ENCODE measurements around the gene IGFBP4.

IGFBP4 gene

GRCh38 chr17:40453881-40454612, 10.8 kb downstream of the IGFBP4 start:
- H3K4me3 ChIP-seq (ENCODE audit: low read depth, low read length), result no peak overlapping the region
- ChIA-PET POLR2A (no interaction called here), CTCF (interaction anchor here (1.0 to 10.5 kb wide), 7 partner anchors 9 to 105 kb away, joined by 3 to 85 read pairs (median 7); partner anchors contain the start of gene IGFBP4)
- no peak for TF ChIP-seq CTCF (IDR thresholded peaks at IDR 0.05; ENCODE audit: insufficient read depth, low read length, missing control alignments)
- DNase-seq (ENCODE audit: low read depth, low spot score), result no peak

GRCh38 chr17:40454613-40454995, 11.4 kb downstream of the IGFBP4 start:
- ChIA-PET CTCF (interaction anchor here (1.1 to 3.8 kb wide), 9 partner anchors 10 to 107 kb away, joined by 3 to 19 read pairs (median 7); partner anchors contain the start of gene IGFBP4), POLR2A (interaction anchor here (1.4 kb wide), 1 partner anchor 12 kb away, joined by 3 read pairs; the partner anchor contains the start of gene IGFBP4)
- no peak for DNase-seq (ENCODE audit: low read depth, low spot score)
- no peak for TF ChIP-seq CTCF (IDR thresholded peaks at IDR 0.05; ENCODE audit: insufficient read depth, low read length, missing control alignments)
- no peak overlapping the region for H3K4me3 ChIP-seq (ENCODE audit: low read depth, low read length)

GRCh38 chr17:40456396-40456951, 13.2 kb downstream of the IGFBP4 start:
- CTCF ChIA-PET, result interaction anchor here (0.8 to 3.8 kb wide), 10 partner anchors 9 to 237 kb away, joined by 3 to 19 read pairs (median 4); partner anchors contain the start of genes IGFBP4 and WIPF2
- POLR2A ChIA-PET, result interaction anchor here (0.6 to 2.1 kb wide), 4 partner anchors 8 to 109 kb away, joined by 3 to 13 read pairs (median 3); no protein-coding TSS in a partner anchor
- H3K4me3 ChIP-seq (ENCODE audit: low read depth, low read length), result no peak overlapping the region
- no peak for DNase-seq (ENCODE audit: low read depth, low spot score)
- TF ChIP-seq CTCF (IDR thresholded peaks at IDR 0.05; ENCODE audit: insufficient read depth, low read length, missing control alignments), result no peak

GRCh38 chr17:40457369-40457768, 14.1 kb downstream of the IGFBP4 start:
- ChIA-PET CTCF (interaction anchor here (0.9 to 5.0 kb wide), 8 partner anchors 9 to 154 kb away, joined by 3 to 27 read pairs (median 4); no protein-coding TSS in a partner anchor), POLR2A (interaction anchor here (0.8 to 2.1 kb wide), 6 partner anchors 9 to 95 kb away, joined by 3 to 13 read pairs (median 6); partner anchors contain the start of gene IGFBP4)
- TF ChIP-seq CTCF (IDR thresholded peaks at IDR 0.05; ENCODE audit: insufficient read depth, low read length, missing control alignments), result no peak
- DNase-seq (ENCODE audit: low read depth, low spot score), result no peak
- H3K4me3 ChIP-seq (ENCODE audit: low read depth, low read length), result 0 out of 2 replicates have a peak overlapping the region, but pooled peaks have one; percentile 3

GRCh38 chr17:40457964-40458791, 14.9 kb downstream of the IGFBP4 start:
- TF ChIP-seq CTCF (IDR thresholded peaks at IDR 0.05; ENCODE audit: insufficient read depth, low read length, missing control alignments), result no peak
- ChIA-PET CTCF (interaction anchor here (0.8 to 5.0 kb wide), 8 partner anchors 10 to 155 kb away, joined by 3 to 27 read pairs (median 4); no protein-coding TSS in a partner anchor), POLR2A (interaction anchor here (0.7 to 2.1 kb wide), 10 partner anchors 10 to 94 kb away, joined by 3 to 13 read pairs (median 4); partner anchors contain the start of genes IGFBP4 and TOP2A)
- no peak overlapping the region for H3K4me3 ChIP-seq (ENCODE audit: low read depth, low read length)
- peak; percentile 63 for DNase-seq (ENCODE audit: low read depth, low spot score)
